Upper lobe of right lung (tissue), 1 donor: ENCODE data around the gene TCF7L2. TPM values are rescaled to one million over a fixed set of nuclear protein-coding genes. Genes with fewer than 3 reads are reported as not detected.

Experiments
- ATAC-seq: fragments of 200-7000 bp; cut with Tn5 transposase; one replicate; pipeline ENCODE4 v1.9.1; 2020; ENCODE audit warnings: mild to moderate bottlenecking, moderate library complexity
- DNase-seq: peaks from one replicate; pipeline ENCODE4 v3.0.0-alpha.2; 2020
- H3K27ac ChIP-seq: fragments of 200-600 bp; one replicate; pipeline ENCODE4 v1.8.0; 2022
- H3K27me3 ChIP-seq: fragments of 200-600 bp; one replicate; pipeline ENCODE4 v1.8.0; 2022; ENCODE audit warnings: mild to moderate bottlenecking
- H3K36me3 ChIP-seq: fragments of 200-600 bp; one replicate; pipeline ENCODE4 v1.8.0; 2022
- H3K4me1 ChIP-seq: fragments of 200-600 bp; one replicate; pipeline ENCODE4 v1.8.0; 2022
- H3K4me3 ChIP-seq: fragments of 200-600 bp; one replicate; pipeline ENCODE4 v1.8.0; 2022; ENCODE audit warnings: mild to moderate bottlenecking
- H3K9me3 ChIP-seq: fragments of 200-600 bp; one replicate; pipeline ENCODE4 v1.8.0; 2022
- CTCF ChIP-seq: fragments of 200-600 bp; IDR thresholded peaks from one replicate; pipeline ENCODE4 v1.8.0; 2022; ENCODE audit warnings: antibody characterized with exemption
- intact Hi-C: fragments of 100-400 bp; cut with DNase I; formaldehyde crosslinking; loops from one replicate; pipeline ENCODE4 v1.11.0; 2022
- total RNA-seq: library from RNA; stranded (reverse); fragmentation: NEBNext Ultra II Directional; extraction: Animal tissue kit (Norgen Biotek cat#: 25700); gene quantifications from one replicate; pipeline ENCODE4 v1.2.1, GENCODE V29; 2021
- donor health status: DM: no; HTN: yes; CAD: no; lungs with severe emphysema.

TCF7L2 gene
- total RNA-seq, 1 donor from 2014 or later, result 47.4 TPM

GRCh38 chr10:113160641-113161040, 210.6 kb downstream of the TCF7L2 start:
- intact Hi-C loops, result no loop called here
- no peaks in the 10 kb centered on the region for H3K4me1 ChIP-seq
- H3K36me3 ChIP-seq, result peaks cover 45% of the 10 kb centered on the region
- no peak overlapping the region for H3K4me3 ChIP-seq
- no peak for TF ChIP-seq CTCF
- no peak for DNase-seq
- H3K9me3 ChIP-seq, result no peaks in the 10 kb centered on the region
- H3K27ac ChIP-seq, result no peak overlapping the region
- H3K27me3 ChIP-seq, result no peaks in the 10 kb centered on the region
- ATAC-seq, result no peak

GRCh38 chr10:113161066-113161465, 211.0 kb downstream of the TCF7L2 start:
- intact Hi-C loops, result no loop called here
- Histone ChIP-seq H3K9me3 (no peaks in the 10 kb centered on the region), H3K4me3 (no peak overlapping the region), H3K27ac (no peak overlapping the region), H3K4me1 (no peaks in the 10 kb centered on the region), H3K27me3 (no peaks in the 10 kb centered on the region), H3K36me3 (peaks cover 47% of the 10 kb centered on the region)
- ATAC-seq (no peak), DNase-seq (no peak)
- no peak for TF ChIP-seq CTCF

- peaks cover 39% of the 10 kb centered on the region for H3K36me3 ChIP-seq
- TF ChIP-seq CTCF, result no peak
- H3K27ac ChIP-seq, result no peak overlapping the region
- H3K4me3 ChIP-seq, result no peak overlapping the region
- DNase-seq (no peak), ATAC-seq (no peak)
- no peaks in the 10 kb centered on the region for H3K27me3 ChIP-seq
- no peaks in the 10 kb centered on the region for H3K9me3 ChIP-seq
- intact Hi-C loops, result no loop called here
- H3K4me1 ChIP-seq, result no peaks in the 10 kb centered on the region
Measured at GRCh38 chr10:113162960-113163359, 212.9 kb downstream of the TCF7L2 start.

- Histone ChIP-seq H3K27ac (no peak overlapping the region), H3K4me1 (no peaks in the 10 kb centered on the region), H3K27me3 (no peaks in the 10 kb centered on the region), H3K36me3 (peaks cover 30% of the 10 kb centered on the region), H3K4me3 (no peak overlapping the region), H3K9me3 (no peaks in the 10 kb centered on the region)
- DNase-seq (no peak), ATAC-seq (no peak)
- no peak for TF ChIP-seq CTCF
- intact Hi-C loops, result no loop called here
Measured at GRCh38 chr10:113165673-113166072, 215.6 kb downstream of the TCF7L2 start.

GRCh38 chr10:113167702-113168101, 217.7 kb downstream of the TCF7L2 start:
- H3K27me3 ChIP-seq, result no peaks in the 10 kb centered on the region
- H3K9me3 ChIP-seq, result no peaks in the 10 kb centered on the region
- H3K36me3 ChIP-seq, result peaks cover 19% of the 10 kb centered on the region
- intact Hi-C loops, result no loop called here
- ATAC-seq, result no peak
- DNase-seq, result no peak
- no peak overlapping the region for H3K27ac ChIP-seq
- TF ChIP-seq CTCF, result no peak
- no peak overlapping the region for H3K4me3 ChIP-seq
- no peaks in the 10 kb centered on the region for H3K4me1 ChIP-seq

GRCh38 chr10:113168584-113168983, 218.5 kb downstream of the TCF7L2 start:
- Histone ChIP-seq H3K9me3 (no peaks in the 10 kb centered on the region), H3K4me3 (no peak overlapping the region), H3K27ac (no peak overlapping the region), H3K4me1 (no peaks in the 10 kb centered on the region), H3K27me3 (no peaks in the 10 kb centered on the region), H3K36me3 (peaks cover 19% of the 10 kb centered on the region)
- no peak for DNase-seq
- no peak for ATAC-seq
- TF ChIP-seq CTCF, result no peak
- intact Hi-C loops, result no loop called here
